Pancreas (tissue), 10 donors: ENCODE data around the gene THOC6. TPM values are rescaled to one million over a fixed set of nuclear protein-coding genes. Genes with fewer than 3 reads are reported as not detected.
A peak's percentile ranks its signal among the peaks of the same experiment; 100 is the strongest.

Experiments used
- ATAC-seq, 4 donors: fragments of 200-7000 bp; cut with Tn5 transposase; one replicate each; pipeline versions ENCODE4 v1.8.0 to v1.9.1; 2020; ENCODE audit warnings: mild to moderate bottlenecking in 4 of 4, moderate library complexity in 4 of 4
- DNase-seq, 6 donors: peaks; one replicate each; pipeline ENCODE4 v3.0.0-alpha.2; 2020
- FAIRE-seq: peaks from 2 replicates; lab custom pipeline; 2012; peaks lifted over from hg19 to GRCh38; lab: Jason Lieb, UNC
- H3K27ac ChIP-seq, 4 donors: fragments of 200-600 bp; sonication (generic); 1 replicate in 3 of 4; 2 replicates in 1 of 4; pipeline versions ENCODE4 v1.5.0 to v1.8.0; 2020
- H3K27me3 ChIP-seq, 4 donors: fragments of 200-600 bp; one replicate each; pipeline ENCODE4 v1.8.0; 2021
- H3K36me3 ChIP-seq, 3 donors: fragments of 200-600 bp; sonication (generic) in 1 of 3; one replicate each; pipeline versions ENCODE4 v1.5.0 to v1.8.0; 2020 to 2021
- H3K4me1 ChIP-seq, 3 donors: fragments of 200-600 bp; one replicate each; pipeline ENCODE4 v1.8.0; 2021
- H3K4me3 ChIP-seq, 4 donors: fragments of 200-600 bp; sonication (generic) in 2 of 4; one replicate each; pipeline versions ENCODE4 v1.5.0 to v1.8.0; 2020 to 2021
- H3K9me3 ChIP-seq, 4 donors: fragments of 200-600 bp; one replicate each; pipeline ENCODE4 v1.8.0; 2021
- CTCF ChIP-seq, 4 donors: fragments of 200-600 bp; sonication (generic) in 3 of 4; IDR thresholded peaks; one replicate each; pipeline versions ENCODE4 v1.5.0 to v1.8.0; 2021; ENCODE audit warnings: antibody characterized with exemption in 4 of 4
- WGBS, 2 donors: extraction: QIAGEN DNeasy Blood & Tissue Kit; methylation state at CpG; one replicate each; pipeline ENCODE4 v1.1.7; 2013; 5-methylcytosine and 5-hydroxymethylcytosine counted together
- intact Hi-C, 3 donors: fragments of 100-400 bp; cut with DNase I; formaldehyde crosslinking; loops; one replicate each; pipeline versions ENCODE4 v1.11.1 to v1.14.2; 2022
- polyA plus RNA-seq, 2 donors: library from polyadenylated mRNA; stranded (reverse); fragments of 200-250 nt; gene quantifications; one replicate each; pipeline ENCODE4 v1.2.3, GENCODE V29; 2013
- total RNA-seq, 6 donors: library from RNA; stranded (reverse); fragmentation: NEBNext Ultra II Directional in 4 of 6; extraction: Animal tissue kit (Norgen Biotek cat#: 25700) in 4 of 6; gene quantifications; one replicate each; pipeline versions ENCODE4 v1.2.1 to v1.2.4, GENCODE V29; 2021 to 2023
- donor health status: healthy with polysubstance abuse.
- donor health status: DM: no; HTN: no; CAD: no; lungs with moderate emphysema.
- donor health status: DM: no; HTN: no; CAD: no.
- donor health status: control.
- donor health status: control.
- donor health status: Bipolar disorder and iron deficiency.
- donor health status: DM: yes; HTN: yes; CAD: no.
- donor health status: DM: no; HTN: no; CAD: no.
- donor health status: DM: no; HTN: no; CAD: no.
- donor health status: DM: yes; HTN: yes; CAD: no.

THOC6 gene
- total and polyA plus RNA-seq, 8 donors, result 6.2 to 38.2 (median 8.5) TPM

- peak within 1 kb of the TSS; percentile 22 to 70 (median 50) for H3K27ac ChIP-seq
- peaks cover 19 to 32% (median 26%) of the 10 kb centered on the region in 3 donors for H3K4me1 ChIP-seq
- no peak for FAIRE-seq
- no peak for TF ChIP-seq CTCF (IDR thresholded peaks at IDR 0.05)
- H3K27me3 ChIP-seq, result no peaks in the 10 kb centered on the region
- intact Hi-C loops, result no loop called here
- H3K9me3 ChIP-seq, result no peaks in the 10 kb centered on the region
- peak in 5 of 6 donors; percentile 73 to 91 (median 83) for DNase-seq
- peak within 1 kb of the TSS in 1 of 4 donors; percentile 20 for H3K4me3 ChIP-seq
- H3K36me3 ChIP-seq, result no peaks in the 10 kb centered on the region
- ATAC-seq, result peak; percentile 64 to 82 (median 78)
- 34 to 41% methylated on average over 26 to 27 of the region's 27 CpGs for WGBS, 2 donors
Measured at GRCh38 chr16:3012828-3013420, 10.9 kb upstream of the THOC6 start, which contains the start of gene CLDN9. CLDN9 (plus strand) TSS chr16:3012923; CDS start chr16:3013363, 440 bp downstream.

- FAIRE-seq (no peak), ATAC-seq (no peak), DNase-seq (no peak)
- H3K27me3 ChIP-seq, result no peaks in the 10 kb centered on the region
- H3K4me1 ChIP-seq, result peaks cover 13 to 31% (median 20%) of the 10 kb centered on the region in 3 donors
- H3K9me3 ChIP-seq, result no peaks in the 10 kb centered on the region
- H3K36me3 ChIP-seq, result no peaks in the 10 kb centered on the region
- no peak overlapping the region for H3K4me3 ChIP-seq
- no peak for TF ChIP-seq CTCF (IDR thresholded peaks at IDR 0.05)
- 76 to 77% methylated on average over 27 of the region's 27 CpGs for WGBS, 2 donors
- peak overlapping the region in 2 of 4 donors; percentile 55 to 70 for H3K27ac ChIP-seq
- intact Hi-C loops, result no loop called here
Measured at GRCh38 chr16:3013491-3013951, 10.3 kb upstream of the THOC6 start.

- no peak overlapping the region for H3K4me3 ChIP-seq
- peak in 1 of 6 donors; percentile 64 for DNase-seq
- no peak for TF ChIP-seq CTCF (IDR thresholded peaks at IDR 0.05)
- 59 to 61% methylated on average over 12 of the region's 12 CpGs for WGBS, 2 donors
- peaks cover 12 to 27% (median 15%) of the 10 kb centered on the region in 3 donors for H3K4me1 ChIP-seq
- H3K36me3 ChIP-seq, result no peaks in the 10 kb centered on the region
- intact Hi-C loops, result no loop called here
- H3K27me3 ChIP-seq, result no peaks in the 10 kb centered on the region
- H3K27ac ChIP-seq, result no peak overlapping the region
- no peaks in the 10 kb centered on the region for H3K9me3 ChIP-seq
- no peak for ATAC-seq
- no peak for FAIRE-seq
Measured at GRCh38 chr16:3013998-3014690, 9.7 kb upstream of the THOC6 start.

- WGBS, 2 donors, result 87 to 95% methylated on average over 6 of the region's 6 CpGs
- Histone ChIP-seq H3K9me3 (no peaks in the 10 kb centered on the region), H3K36me3 (no peaks in the 10 kb centered on the region), H3K4me1 (peaks cover 9 to 20% (median 16%) of the 10 kb centered on the region in 3 donors), H3K27me3 (no peaks in the 10 kb centered on the region), H3K4me3 (no peak overlapping the region), H3K27ac (no peak overlapping the region)
- no peak for TF ChIP-seq CTCF (IDR thresholded peaks at IDR 0.05)
- no peak for ATAC-seq
- intact Hi-C loops, result no loop called here
- FAIRE-seq, result no peak
- no peak for DNase-seq
Measured at GRCh38 chr16:3014971-3015370, 8.9 kb upstream of the THOC6 start.
